Osteoblast (primary cell): ENCODE data around the gene TMCC1. TPM values are rescaled to one million over a fixed set of nuclear protein-coding genes. Genes with fewer than 3 reads are reported as not detected.

ENCODE experiments used
- DNase-seq: peaks from one replicate; pipeline ENCODE4 v3.0.0; 2011; ENCODE audit warnings: low spot score, mixed read lengths; ENCODE audit not compliant: insufficient read length; ENCODE audit errors: missing footprints
- H2AFZ ChIP-seq: 2 replicates; pipeline ENCODE4 v1.6.0; 2011; ENCODE audit warnings: mild to moderate bottlenecking, low read length
- H3K27ac ChIP-seq: 2 replicates; pipeline ENCODE4 v1.5.1; 2011; ENCODE audit warnings: mild to moderate bottlenecking, low read depth, low read length, moderate library complexity
- H3K27me3 ChIP-seq: 2 replicates; pipeline ENCODE4 v1.6.0; 2012; ENCODE audit warnings: mild to moderate bottlenecking, control low read depth, inconsistent platforms, low read length, moderate library complexity; ENCODE audit not compliant: insufficient read depth
- H3K36me3 ChIP-seq: 2 replicates; pipeline ENCODE4 v1.5.1; 2011; ENCODE audit warnings: mild to moderate bottlenecking, low read length, control low read depth, moderate library complexity; ENCODE audit not compliant: insufficient read depth
- H3K4me1 ChIP-seq: 2 replicates; pipeline ENCODE4 v1.5.1; 2011; ENCODE audit warnings: mild to moderate bottlenecking, low read length, control low read depth, moderate library complexity; ENCODE audit not compliant: insufficient read depth
- H3K4me2 ChIP-seq: 2 replicates; pipeline ENCODE4 v1.6.0; 2011; ENCODE audit warnings: mild to moderate bottlenecking, low read length; ENCODE audit not compliant: insufficient read depth
- H3K4me3 ChIP-seq: fragments of 200-600 bp; sonication (generic); 3 replicates; pipeline ENCODE4 v1.5.1; 2012; ENCODE audit warnings: mild to moderate bottlenecking, low read length, inconsistent platforms; ENCODE audit not compliant: insufficient read depth
- H3K79me2 ChIP-seq: 2 replicates; pipeline ENCODE4 v1.6.0; 2012; ENCODE audit warnings: mild to moderate bottlenecking, low read length, control low read depth, inconsistent platforms; ENCODE audit not compliant: insufficient read depth
- H3K9me3 ChIP-seq: 2 replicates; pipeline ENCODE4 v1.5.1; 2011; ENCODE audit warnings: low read depth, low read length, control low read depth
- H4K20me1 ChIP-seq: 2 replicates; pipeline ENCODE4 v1.6.0; 2012; ENCODE audit warnings: mild to moderate bottlenecking, low read length, control low read depth; ENCODE audit not compliant: insufficient read depth
- CTCF ChIP-seq: IDR thresholded peaks from 2 replicates; pipeline ENCODE4 v1.5.1; 2011; ENCODE audit warnings: mild to moderate bottlenecking, low read depth, low read length, moderate library complexity; ENCODE audit errors: extremely low read depth
- total RNA-seq: library from RNA; depleted of rRNA; stranded (reverse); fragments of >200 nt; gene quantifications from 2 replicates; pipeline ENCODE4 v1.2.3, GENCODE V29; 2012

Gene TMCC1
- total RNA-seq, 1 donor: 17.4 TPM

- Histone ChIP-seq H3K9me3 (no peaks in the 10 kb centered on the region), H3K36me3 (no peaks in the 10 kb centered on the region), H3K27ac (no peak overlapping the region), H3K79me2 (peaks cover 4% of the 10 kb centered on the region), H3K4me2 (no peak overlapping the region), H3K4me1 (peaks cover 4% of the 10 kb centered on the region), H3K27me3 (no peaks in the 10 kb centered on the region), H3K4me3 (no peak overlapping the region), H2AFZ (no peak overlapping the region), H4K20me1 (peaks cover 20% of the 10 kb centered on the region)
- no peak for DNase-seq
- no peak for TF ChIP-seq CTCF
Observed at GRCh38 chr3:129746629-129747028, 146.9 kb downstream of the TMCC1 start.

- H4K20me1 ChIP-seq: peaks cover 22% of the 10 kb centered on the region
- H3K27ac ChIP-seq: no peak overlapping the region
- H2AFZ ChIP-seq: no peak overlapping the region
- H3K36me3 ChIP-seq: no peaks in the 10 kb centered on the region
- peak; percentile 45 for DNase-seq
- peak overlapping the region; percentile 9 for H3K4me2 ChIP-seq
- peaks cover 4% of the 10 kb centered on the region for H3K79me2 ChIP-seq
- TF ChIP-seq CTCF: no peak
- no peaks in the 10 kb centered on the region for H3K27me3 ChIP-seq
- H3K9me3 ChIP-seq: no peaks in the 10 kb centered on the region
- peaks cover 4% of the 10 kb centered on the region for H3K4me1 ChIP-seq
- H3K4me3 ChIP-seq: no peak overlapping the region
Observed at GRCh38 chr3:129745253-129745652, 148.3 kb downstream of the TMCC1 start.

GRCh38 chr3:129741794-129742193, 151.7 kb downstream of the TMCC1 start:
- TF ChIP-seq CTCF: no peak
- no peaks in the 10 kb centered on the region for H3K36me3 ChIP-seq
- no peaks in the 10 kb centered on the region for H3K27me3 ChIP-seq
- H3K9me3 ChIP-seq: no peaks in the 10 kb centered on the region
- peaks cover 25% of the 10 kb centered on the region for H4K20me1 ChIP-seq
- H3K27ac ChIP-seq: no peak overlapping the region
- no peak for DNase-seq
- H3K79me2 ChIP-seq: peaks cover 2% of the 10 kb centered on the region
- H3K4me1 ChIP-seq: peaks cover 4% of the 10 kb centered on the region
- H3K4me2 ChIP-seq: no peak overlapping the region
- H3K4me3 ChIP-seq: no peak overlapping the region
- H2AFZ ChIP-seq: no peak overlapping the region

GRCh38 chr3:129740090-129740489, 153.4 kb downstream of the TMCC1 start:
- Histone ChIP-seq H3K4me1 (peaks cover 3% of the 10 kb centered on the region), H3K4me3 (no peak overlapping the region), H4K20me1 (peaks cover 17% of the 10 kb centered on the region), H3K36me3 (no peaks in the 10 kb centered on the region), H3K27me3 (no peaks in the 10 kb centered on the region), H3K4me2 (no peak overlapping the region), H3K9me3 (no peaks in the 10 kb centered on the region), H3K27ac (no peak overlapping the region), H2AFZ (no peak overlapping the region), H3K79me2 (no peaks in the 10 kb centered on the region)
- no peak for TF ChIP-seq CTCF
- no peak for DNase-seq
